A549 (cell line): ENCODE data around the gene IREB2.

Source experiments
- CBX8 ChIP-seq: fragments of 200-600 bp; sonication (generic); IDR thresholded peaks from 2 replicates; pipeline ENCODE4 v1.6.1; 2016
- HDAC2 ChIP-seq: fragments of 200-600 bp; sonication (generic); IDR thresholded peaks from 2 replicates; pipeline ENCODE4 v1.6.1; 2016
- HOXB13 ChIP-seq: fragments of 250-450 bp; sonication (Bioruptor Pico); IDR thresholded peaks from 2 replicates; pipeline ENCODE4 v1.5.0; 2020; ENCODE audit warnings: low read depth, mild to moderate bottlenecking, moderate library complexity
- MAZ ChIP-seq: fragments of 150-350 bp; IDR thresholded peaks from 2 replicates; pipeline ENCODE4 v1.6.1; 2014; ENCODE audit warnings: antibody characterized with exemption, low read depth, low read length, borderline replicate concordance
- NR3C1 ChIP-seq: fragments of >200 bp; sonication (Bioruptor Twin); formaldehyde crosslinking; IDR thresholded peaks from 3 replicates; pipeline ENCODE4 v1.6.1; 2017
- POLR2AphosphoS2 ChIP-seq: conservative IDR thresholded peaks from 2 replicates; pipeline ENCODE4 v1.6.1; 2012; ENCODE audit warnings: low read length, improper control_type of control experiment, inconsistent platforms
- RFX5 ChIP-seq: fragments of 450-650 bp; IDR thresholded peaks from 2 replicates; pipeline ENCODE4 v1.7.1; 2014; ENCODE audit warnings: antibody characterized with exemption, mild to moderate bottlenecking, moderate library complexity
- SMC3 ChIP-seq: fragments of >200 bp; sonication (Bioruptor Twin); formaldehyde crosslinking; IDR thresholded peaks from 3 replicates; pipeline ENCODE4 v1.6.1; 2018; ENCODE audit warnings: inconsistent platforms
- TF ChIP-seq, protein P1 (sequence below): fragments of >200 bp; sonication (Bioruptor Twin); formaldehyde crosslinking; IDR thresholded peaks from 3 replicates; pipeline ENCODE4 v1.5.1; 2016
- TF ChIP-seq, protein P2 (sequence below): fragments of 200-600 bp; sonication (generic); IDR thresholded peaks from 2 replicates; pipeline ENCODE4 v1.6.1; 2016; ENCODE audit warnings: antibody characterized with exemption, mild to moderate bottlenecking, moderate library complexity
- TF ChIP-seq, protein P3 (sequence below): fragments of >200 bp; sonication (Bioruptor Twin); formaldehyde crosslinking; IDR thresholded peaks from 3 replicates; pipeline ENCODE4 v1.6.1; 2016

DNA sequence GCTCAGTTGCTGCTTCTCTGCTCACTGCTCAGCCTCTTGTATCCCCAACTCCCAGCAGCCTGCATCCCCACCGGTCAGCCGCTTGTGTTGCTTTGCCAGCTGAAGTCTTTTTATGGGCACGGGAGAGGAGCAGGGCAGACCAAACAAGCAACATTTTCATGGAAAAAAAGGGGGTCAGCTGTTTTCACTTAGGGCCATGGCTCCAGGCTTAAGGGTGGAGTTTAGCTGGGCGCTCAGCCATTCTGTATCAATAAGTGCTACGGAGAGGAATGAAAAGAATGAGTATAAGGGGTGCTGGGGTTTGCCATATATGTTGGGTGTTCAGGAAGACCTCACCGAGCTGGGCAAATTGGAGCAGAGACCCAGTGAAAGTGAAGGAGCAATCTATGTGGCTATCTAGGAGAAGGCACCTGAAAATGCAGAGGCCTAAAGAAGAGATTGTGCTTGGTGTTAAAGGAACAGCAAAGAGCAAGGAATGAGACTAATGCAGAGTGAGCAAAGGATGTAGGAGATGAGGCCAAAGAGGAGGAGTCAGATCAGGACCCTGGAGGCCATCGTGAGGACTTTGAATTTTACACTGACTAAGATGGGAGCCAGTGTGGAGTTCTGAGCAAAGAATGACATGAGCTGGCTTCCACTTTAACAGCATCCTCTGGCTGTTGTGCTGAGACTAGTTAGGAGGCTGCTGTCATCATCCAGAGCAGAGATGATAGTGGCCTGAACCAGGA is 16.6 kb upstream of the IREB2 start:
- TF ChIP-seq, protein P1, sequence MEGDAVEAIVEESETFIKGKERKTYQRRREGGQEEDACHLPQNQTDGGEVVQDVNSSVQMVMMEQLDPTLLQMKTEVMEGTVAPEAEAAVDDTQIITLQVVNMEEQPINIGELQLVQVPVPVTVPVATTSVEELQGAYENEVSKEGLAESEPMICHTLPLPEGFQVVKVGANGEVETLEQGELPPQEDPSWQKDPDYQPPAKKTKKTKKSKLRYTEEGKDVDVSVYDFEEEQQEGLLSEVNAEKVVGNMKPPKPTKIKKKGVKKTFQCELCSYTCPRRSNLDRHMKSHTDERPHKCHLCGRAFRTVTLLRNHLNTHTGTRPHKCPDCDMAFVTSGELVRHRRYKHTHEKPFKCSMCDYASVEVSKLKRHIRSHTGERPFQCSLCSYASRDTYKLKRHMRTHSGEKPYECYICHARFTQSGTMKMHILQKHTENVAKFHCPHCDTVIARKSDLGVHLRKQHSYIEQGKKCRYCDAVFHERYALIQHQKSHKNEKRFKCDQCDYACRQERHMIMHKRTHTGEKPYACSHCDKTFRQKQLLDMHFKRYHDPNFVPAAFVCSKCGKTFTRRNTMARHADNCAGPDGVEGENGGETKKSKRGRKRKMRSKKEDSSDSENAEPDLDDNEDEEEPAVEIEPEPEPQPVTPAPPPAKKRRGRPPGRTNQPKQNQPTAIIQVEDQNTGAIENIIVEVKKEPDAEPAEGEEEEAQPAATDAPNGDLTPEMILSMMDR: no peak
- no peak for TF ChIP-seq HOXB13 (CRISPR knock-in tag)
- TF ChIP-seq HDAC2: no peak
- TF ChIP-seq NR3C1: no peak
- no peak for TF ChIP-seq RFX5
- no peak for TF ChIP-seq SMC3
- TF ChIP-seq, protein P2, sequence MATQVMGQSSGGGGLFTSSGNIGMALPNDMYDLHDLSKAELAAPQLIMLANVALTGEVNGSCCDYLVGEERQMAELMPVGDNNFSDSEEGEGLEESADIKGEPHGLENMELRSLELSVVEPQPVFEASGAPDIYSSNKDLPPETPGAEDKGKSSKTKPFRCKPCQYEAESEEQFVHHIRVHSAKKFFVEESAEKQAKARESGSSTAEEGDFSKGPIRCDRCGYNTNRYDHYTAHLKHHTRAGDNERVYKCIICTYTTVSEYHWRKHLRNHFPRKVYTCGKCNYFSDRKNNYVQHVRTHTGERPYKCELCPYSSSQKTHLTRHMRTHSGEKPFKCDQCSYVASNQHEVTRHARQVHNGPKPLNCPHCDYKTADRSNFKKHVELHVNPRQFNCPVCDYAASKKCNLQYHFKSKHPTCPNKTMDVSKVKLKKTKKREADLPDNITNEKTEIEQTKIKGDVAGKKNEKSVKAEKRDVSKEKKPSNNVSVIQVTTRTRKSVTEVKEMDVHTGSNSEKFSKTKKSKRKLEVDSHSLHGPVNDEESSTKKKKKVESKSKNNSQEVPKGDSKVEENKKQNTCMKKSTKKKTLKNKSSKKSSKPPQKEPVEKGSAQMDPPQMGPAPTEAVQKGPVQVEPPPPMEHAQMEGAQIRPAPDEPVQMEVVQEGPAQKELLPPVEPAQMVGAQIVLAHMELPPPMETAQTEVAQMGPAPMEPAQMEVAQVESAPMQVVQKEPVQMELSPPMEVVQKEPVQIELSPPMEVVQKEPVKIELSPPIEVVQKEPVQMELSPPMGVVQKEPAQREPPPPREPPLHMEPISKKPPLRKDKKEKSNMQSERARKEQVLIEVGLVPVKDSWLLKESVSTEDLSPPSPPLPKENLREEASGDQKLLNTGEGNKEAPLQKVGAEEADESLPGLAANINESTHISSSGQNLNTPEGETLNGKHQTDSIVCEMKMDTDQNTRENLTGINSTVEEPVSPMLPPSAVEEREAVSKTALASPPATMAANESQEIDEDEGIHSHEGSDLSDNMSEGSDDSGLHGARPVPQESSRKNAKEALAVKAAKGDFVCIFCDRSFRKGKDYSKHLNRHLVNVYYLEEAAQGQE: no peak
- no peak for TF ChIP-seq MAZ
- no peak for TF ChIP-seq POLR2AphosphoS2
- TF ChIP-seq, protein P3, sequence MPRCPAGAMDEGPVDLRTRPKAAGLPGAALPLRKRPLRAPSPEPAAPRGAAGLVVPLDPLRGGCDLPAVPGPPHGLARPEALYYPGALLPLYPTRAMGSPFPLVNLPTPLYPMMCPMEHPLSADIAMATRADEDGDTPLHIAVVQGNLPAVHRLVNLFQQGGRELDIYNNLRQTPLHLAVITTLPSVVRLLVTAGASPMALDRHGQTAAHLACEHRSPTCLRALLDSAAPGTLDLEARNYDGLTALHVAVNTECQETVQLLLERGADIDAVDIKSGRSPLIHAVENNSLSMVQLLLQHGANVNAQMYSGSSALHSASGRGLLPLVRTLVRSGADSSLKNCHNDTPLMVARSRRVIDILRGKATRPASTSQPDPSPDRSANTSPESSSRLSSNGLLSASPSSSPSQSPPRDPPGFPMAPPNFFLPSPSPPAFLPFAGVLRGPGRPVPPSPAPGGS: no peak
- TF ChIP-seq CBX8: no peak
